ENCODE measurements around the gene FKRP. TPM values are rescaled to one million over a fixed set of nuclear protein-coding genes. Genes with fewer than 3 reads are reported as not detected.

FKRP gene
- total and polyA plus RNA-seq, 2 of the 13 experiments (the other 11 are each of a cell fraction or from before 2014, with no cell fraction given): 7.3 to 9.8 TPM

DNA sequence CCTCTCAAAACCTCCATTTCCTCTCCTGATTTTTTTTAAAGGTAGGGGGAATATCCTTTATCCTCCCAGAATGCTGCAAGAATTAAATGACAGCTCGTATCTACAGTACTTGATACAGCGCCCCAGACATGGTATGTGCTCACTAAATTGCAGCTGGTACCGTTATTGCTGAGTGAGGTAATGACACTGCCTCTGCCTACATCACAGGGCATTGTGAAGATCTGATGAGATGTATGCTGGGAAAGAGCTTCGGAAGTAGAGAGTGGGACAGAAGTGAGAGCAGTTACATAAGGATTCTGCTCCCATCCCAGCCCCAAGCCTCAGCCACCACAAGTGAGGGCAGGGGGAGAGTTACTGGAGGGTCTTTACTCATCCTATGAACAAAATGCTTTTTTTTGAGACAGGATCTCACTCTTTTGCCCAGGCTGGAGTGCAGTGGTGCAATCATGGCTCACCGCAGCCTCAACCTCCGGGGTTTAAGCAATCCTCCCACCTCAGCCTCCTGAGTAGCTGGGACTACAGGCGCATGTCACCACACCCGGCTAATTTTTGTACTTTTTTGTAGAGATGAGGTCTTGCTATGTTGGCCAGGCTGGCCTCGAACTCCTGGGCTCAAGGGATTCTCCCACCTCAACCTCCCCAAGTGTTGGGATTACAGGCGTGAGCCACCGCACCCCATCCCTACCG, 1.7 kb upstream of the FKRP start (continued):
- TF ChIP-seq ZNF770 (CRISPR knock-in tag; IDR thresholded peaks at IDR 0.05): peak; percentile 81

DNA sequence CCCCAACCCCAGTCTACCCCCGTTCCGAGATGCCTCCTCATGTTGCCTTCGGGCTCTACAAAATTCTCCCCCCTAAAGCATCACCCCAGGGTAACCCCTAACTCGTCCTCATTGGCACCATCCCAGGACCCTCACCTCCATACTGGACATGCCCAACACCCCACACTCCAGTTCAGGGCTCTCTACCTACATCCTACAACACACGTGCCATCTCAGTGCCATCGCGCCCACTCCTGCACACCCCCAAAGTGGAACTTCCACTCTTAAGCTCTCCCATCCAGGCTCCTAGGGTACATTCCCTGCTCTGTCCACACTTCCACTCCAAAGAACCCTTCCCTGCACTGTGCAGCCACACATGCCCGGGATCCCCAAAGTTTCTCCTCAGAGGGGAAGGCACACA, 827 bp upstream of the FKRP start:
- ChIA-PET CTCF (ENCODE audit: low intra/inter-chr PET ratio, low total read pairs) (no interaction called here), POLR2A (interaction anchor here (1.0 to 1.4 kb wide), 4 partner anchors 28 to 111 kb away, joined by 3 read pairs; partner anchors contain the start of gene PRKD2)
- H3K4me3 ChIP-seq (replicated peaks in 1 of 3; ENCODE audit: insufficient read depth in 1 of 3, low read depth in 2 of 3, low read length in 3 of 3): peak overlapping the region; percentile 86 to 98 (median 95)
- intact Hi-C loops (cut with micrococcal nuclease; ENCODE audit: unreplicated experiment) (no loop called here), in situ Hi-C loops (cut with HindIII; ENCODE audit: extremely low pct_ligation_motif_present, low pct_unique_long_range_greater_than_20kb) (no loop called here)
- peak overlapping the region; percentile 71 for H3K27ac ChIP-seq (ENCODE audit: extremely low read length, insufficient read depth, low read length)
- no peak for FAIRE-seq
- H3K4me1 ChIP-seq (ENCODE audit: insufficient read depth, low read length): peaks cover 28% of the 10 kb centered on the region
- no peak for ATAC-seq
- H3K9ac ChIP-seq (ENCODE audit: insufficient read depth, low read depth, low read length): peak overlapping the region; percentile 94
- WGBS (ENCODE audit: low lambda C conversion rate): 24% methylated on average over 8 of the region's 8 CpGs
- no peak overlapping the region for H2AFZ ChIP-seq (ENCODE audit: low read length)
- DNase-seq (ENCODE audit: low spot score): no peak
- peak overlapping the region; percentile 96 for H3K4me2 ChIP-seq (ENCODE audit: low read depth, low read length)
- BruUV-seq (replicated peaks): no TSS peak
- H3K79me2 ChIP-seq (ENCODE audit: insufficient read depth, low read length): peaks cover 61% of the 10 kb centered on the region
- H3K36me3 ChIP-seq (replicated peaks in 1 of 2; ENCODE audit: control insufficient read depth in 1 of 2, insufficient read depth in 2 of 2, low read length in 2 of 2): peaks cover 14 to 21% of the 10 kb centered on the region in 2 experiments
- peaks cover 40% of the 10 kb centered on the region for H4K20me1 ChIP-seq (ENCODE audit: insufficient read depth, low read length)
- no peaks in the 10 kb centered on the region; a peak in 2 of 5 replicates for H3K27me3 ChIP-seq (ENCODE audit: control insufficient read depth in 1 of 2, insufficient read depth in 2 of 2, low read length in 2 of 2)
- no peaks in the 10 kb centered on the region for H3K9me3 ChIP-seq (ENCODE audit: low read length)
- TF ChIP-seq CHCHD3 (CRISPR knock-in tag; IDR thresholded peaks at IDR 0.05): no peak
- no peak for TF ChIP-seq CENPBD1 (CRISPR knock-in tag; IDR thresholded peaks at IDR 0.05; ENCODE audit: borderline replicate concordance, low read depth)
- TF ChIP-seq, protein P1, sequence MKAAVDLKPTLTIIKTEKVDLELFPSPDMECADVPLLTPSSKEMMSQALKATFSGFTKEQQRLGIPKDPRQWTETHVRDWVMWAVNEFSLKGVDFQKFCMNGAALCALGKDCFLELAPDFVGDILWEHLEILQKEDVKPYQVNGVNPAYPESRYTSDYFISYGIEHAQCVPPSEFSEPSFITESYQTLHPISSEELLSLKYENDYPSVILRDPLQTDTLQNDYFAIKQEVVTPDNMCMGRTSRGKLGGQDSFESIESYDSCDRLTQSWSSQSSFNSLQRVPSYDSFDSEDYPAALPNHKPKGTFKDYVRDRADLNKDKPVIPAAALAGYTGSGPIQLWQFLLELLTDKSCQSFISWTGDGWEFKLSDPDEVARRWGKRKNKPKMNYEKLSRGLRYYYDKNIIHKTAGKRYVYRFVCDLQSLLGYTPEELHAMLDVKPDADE (CRISPR knock-in tag; IDR thresholded peaks at IDR 0.05): no peak
- TF ChIP-seq ZNF782 (CRISPR knock-in tag; IDR thresholded peaks at IDR 0.05; ENCODE audit: borderline replicate concordance): no peak
- TF ChIP-seq, protein P2, sequence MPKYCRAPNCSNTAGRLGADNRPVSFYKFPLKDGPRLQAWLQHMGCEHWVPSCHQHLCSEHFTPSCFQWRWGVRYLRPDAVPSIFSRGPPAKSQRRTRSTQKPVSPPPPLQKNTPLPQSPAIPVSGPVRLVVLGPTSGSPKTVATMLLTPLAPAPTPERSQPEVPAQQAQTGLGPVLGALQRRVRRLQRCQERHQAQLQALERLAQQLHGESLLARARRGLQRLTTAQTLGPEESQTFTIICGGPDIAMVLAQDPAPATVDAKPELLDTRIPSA (CRISPR knock-in tag; IDR thresholded peaks at IDR 0.05; ENCODE audit: borderline replicate concordance): no peak
- no peak for TF ChIP-seq DNMT3B (CRISPR knock-in tag; conservative IDR thresholded peaks at IDR 0.05)
- TF ChIP-seq, protein P3, sequence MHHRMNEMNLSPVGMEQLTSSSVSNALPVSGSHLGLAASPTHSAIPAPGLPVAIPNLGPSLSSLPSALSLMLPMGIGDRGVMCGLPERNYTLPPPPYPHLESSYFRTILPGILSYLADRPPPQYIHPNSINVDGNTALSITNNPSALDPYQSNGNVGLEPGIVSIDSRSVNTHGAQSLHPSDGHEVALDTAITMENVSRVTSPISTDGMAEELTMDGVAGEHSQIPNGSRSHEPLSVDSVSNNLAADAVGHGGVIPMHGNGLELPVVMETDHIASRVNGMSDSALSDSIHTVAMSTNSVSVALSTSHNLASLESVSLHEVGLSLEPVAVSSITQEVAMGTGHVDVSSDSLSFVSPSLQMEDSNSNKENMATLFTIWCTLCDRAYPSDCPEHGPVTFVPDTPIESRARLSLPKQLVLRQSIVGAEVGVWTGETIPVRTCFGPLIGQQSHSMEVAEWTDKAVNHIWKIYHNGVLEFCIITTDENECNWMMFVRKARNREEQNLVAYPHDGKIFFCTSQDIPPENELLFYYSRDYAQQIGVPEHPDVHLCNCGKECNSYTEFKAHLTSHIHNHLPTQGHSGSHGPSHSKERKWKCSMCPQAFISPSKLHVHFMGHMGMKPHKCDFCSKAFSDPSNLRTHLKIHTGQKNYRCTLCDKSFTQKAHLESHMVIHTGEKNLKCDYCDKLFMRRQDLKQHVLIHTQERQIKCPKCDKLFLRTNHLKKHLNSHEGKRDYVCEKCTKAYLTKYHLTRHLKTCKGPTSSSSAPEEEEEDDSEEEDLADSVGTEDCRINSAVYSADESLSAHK (CRISPR knock-in tag; IDR thresholded peaks at IDR 0.05; ENCODE audit: borderline replicate concordance): no peak
- no peak for TF ChIP-seq ZNF34 (CRISPR knock-in tag; IDR thresholded peaks at IDR 0.05; ENCODE audit: borderline replicate concordance)
- TF ChIP-seq ZBTB8A (CRISPR knock-in tag; IDR thresholded peaks at IDR 0.05; ENCODE audit: borderline replicate concordance, low read depth): no peak
- no peak for TF ChIP-seq ZNF552 (CRISPR knock-in tag; IDR thresholded peaks at IDR 0.05; ENCODE audit: borderline replicate concordance)
- TF ChIP-seq CBX5 (CRISPR knock-in tag; IDR thresholded peaks at IDR 0.05; ENCODE audit: borderline replicate concordance): no peak
- no peak for TF ChIP-seq ZFP36L1 (CRISPR knock-in tag; IDR thresholded peaks at IDR 0.05)
- TF ChIP-seq FOXK2 (IDR thresholded peaks at IDR 0.05): no peak
- TF ChIP-seq ZSCAN9 (CRISPR knock-in tag; IDR thresholded peaks at IDR 0.05; ENCODE audit: borderline replicate concordance): no peak
- no peak for TF ChIP-seq BRCA1 (CRISPR knock-in tag; IDR thresholded peaks at IDR 0.05)
